Measurements from ENCODE around the gene MMS19.
A peak's percentile ranks its signal among the peaks of the same experiment; 100 is the strongest.

Gene MMS19

DNA sequence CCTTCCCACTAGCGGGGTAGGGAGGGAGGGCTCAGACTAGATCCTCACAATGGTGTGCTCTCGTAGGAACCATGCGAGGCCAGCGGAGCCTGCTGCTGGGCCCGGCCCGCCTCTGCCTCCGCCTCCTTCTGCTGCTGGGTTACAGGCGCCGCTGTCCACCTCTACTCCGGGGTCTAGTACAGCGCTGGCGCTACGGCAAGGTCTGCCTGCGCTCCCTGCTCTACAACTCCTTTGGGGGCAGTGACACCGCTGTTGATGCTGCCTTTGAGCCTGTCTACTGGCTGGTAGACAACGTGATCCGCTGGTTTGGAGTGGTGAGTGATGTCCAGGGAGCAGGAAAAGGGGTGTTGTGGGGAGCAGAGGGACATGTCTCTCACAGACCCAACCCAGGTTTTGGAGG, 46.6 kb downstream of the MMS19 start:
- Histone ChIP-seq H3K4me1 (ENCODE audit: insufficient read depth, low read length) (peaks cover 17% of the 10 kb centered on the region), H3K79me2 (ENCODE audit: insufficient read depth, low read length) (peaks cover 57% of the 10 kb centered on the region), H4K20me1 (ENCODE audit: insufficient read depth, low read length) (peaks cover 12% of the 10 kb centered on the region), H3K27ac (ENCODE audit: low read length) (no peak overlapping the region), H2AFZ (ENCODE audit: low read depth, low read length) (no peak overlapping the region), H3K4me3 (ENCODE audit: low read depth in 1 of 2, low read length in 2 of 2) (no peak overlapping the region), H3K9me3 (ENCODE audit: insufficient read depth, low read length, severe bottlenecking) (no peaks in the 10 kb centered on the region), H3K4me2 (ENCODE audit: insufficient read depth, low read length) (no peak overlapping the region), H3K27me3 (ENCODE audit: insufficient read depth, low read length, poor library complexity) (no peaks in the 10 kb centered on the region), H3K9ac (ENCODE audit: low read depth, low read length) (no peak overlapping the region), H3K36me3 (ENCODE audit: insufficient read depth, low read length) (peaks cover 55% of the 10 kb centered on the region)
- ATAC-seq (ENCODE audit: insufficient read depth, low read depth) (no peak), DNase-seq (no peak)
- no peak for TF ChIP-seq CTCF (IDR thresholded peaks at IDR 0.05; ENCODE audit: borderline replicate concordance, extremely low read depth, low read length, poor library complexity, severe bottlenecking)
- TF ChIP-seq EZH2 (IDR thresholded peaks at IDR 0.05; ENCODE audit: borderline replicate concordance, low read depth, low read length, severe bottlenecking): no peak

- Histone ChIP-seq H4K20me1 (ENCODE audit: insufficient read depth, low read length) (peaks cover 12% of the 10 kb centered on the region; the same call in 1 of the 2 replicates), H3K36me3 (ENCODE audit: insufficient read depth, low read length) (peaks cover 47% of the 10 kb centered on the region), H3K4me1 (ENCODE audit: insufficient read depth, low read length) (peaks cover 18% of the 10 kb centered on the region), H3K27ac (ENCODE audit: low read length) (no peak overlapping the region), H3K4me2 (ENCODE audit: insufficient read depth, low read length) (no peak overlapping the region), H3K9me3 (ENCODE audit: insufficient read depth, low read length, severe bottlenecking) (no peaks in the 10 kb centered on the region), H3K79me2 (ENCODE audit: insufficient read depth, low read length) (peaks cover 63% of the 10 kb centered on the region), H3K4me3 (ENCODE audit: low read depth in 1 of 2, low read length in 2 of 2) (no peak overlapping the region), H2AFZ (ENCODE audit: low read depth, low read length) (no peak overlapping the region), H3K27me3 (ENCODE audit: insufficient read depth, low read length, poor library complexity) (no peaks in the 10 kb centered on the region), H3K9ac (ENCODE audit: low read depth, low read length) (no peak overlapping the region)
- ATAC-seq (ENCODE audit: insufficient read depth, low read depth) (no peak), DNase-seq (no peak)
- no peak for TF ChIP-seq EZH2 (IDR thresholded peaks at IDR 0.05; ENCODE audit: borderline replicate concordance, low read depth, low read length, severe bottlenecking)
- TF ChIP-seq CTCF (IDR thresholded peaks at IDR 0.05; ENCODE audit: borderline replicate concordance, extremely low read depth, low read length, poor library complexity, severe bottlenecking): no peak
Measured at GRCh38 chr10:97450828-97451227, 47.4 kb downstream of the MMS19 start.

- peaks cover 18% of the 10 kb centered on the region for H3K36me3 ChIP-seq (ENCODE audit: insufficient read depth, low read length)
- DNase-seq (peak; percentile 93), ATAC-seq (ENCODE audit: insufficient read depth, low read depth) (peak; percentile 97)
- peak within 1 kb of the TSS; percentile 81 for H3K9ac ChIP-seq (ENCODE audit: low read depth, low read length)
- TF ChIP-seq EZH2 (IDR thresholded peaks at IDR 0.05; ENCODE audit: borderline replicate concordance, low read depth, low read length, severe bottlenecking) (no peak), CTCF (IDR thresholded peaks at IDR 0.05; ENCODE audit: borderline replicate concordance, extremely low read depth, low read length, poor library complexity, severe bottlenecking) (peak; percentile 1)
- peak within 1 kb of the TSS; percentile 98 for H2AFZ ChIP-seq (ENCODE audit: low read depth, low read length)
- H4K20me1 ChIP-seq (ENCODE audit: insufficient read depth, low read length): peaks cover 4% of the 10 kb centered on the region; the same call in 1 of the 2 replicates
- H3K79me2 ChIP-seq (ENCODE audit: insufficient read depth, low read length): peaks cover 76% of the 10 kb centered on the region
- peak within 1 kb of the TSS; percentile 78 for H3K27ac ChIP-seq (ENCODE audit: low read length)
- peaks cover 31% of the 10 kb centered on the region for H3K4me1 ChIP-seq (ENCODE audit: insufficient read depth, low read length)
- H3K9me3 ChIP-seq (ENCODE audit: insufficient read depth, low read length, severe bottlenecking): no peaks in the 10 kb centered on the region
- no peaks in the 10 kb centered on the region for H3K27me3 ChIP-seq (ENCODE audit: insufficient read depth, low read length, poor library complexity)
- H3K4me2 ChIP-seq (ENCODE audit: insufficient read depth, low read length): peak within 1 kb of the TSS; percentile 72
- peak within 1 kb of the TSS; percentile 80 to 97 for H3K4me3 ChIP-seq (ENCODE audit: low read depth in 1 of 2, low read length in 2 of 2)
Measured at GRCh38 chr10:97445722-97446639, 52.2 kb downstream of the MMS19 start, which contains the start of the genes EXOSC1 and ZDHHC16. EXOSC1 (minus strand) TSS chr10:97446006; CDS start chr10:97445985, 21 bp downstream. ZDHHC16 (plus strand) TSS chr10:97446175; CDS start chr10:97451676, 5,501 bp downstream.

Data from DND-41 (cell line).